HCT116 (cell line): ENCODE results near the gene PSMA1. TPM values are rescaled to one million over a fixed set of nuclear protein-coding genes. Genes with fewer than 3 reads are reported as not detected.
"Not testable (repeated sequence)": the region's sequence is repeated elsewhere in the genome, so short reads cannot be mapped to it uniquely, and the experiment has no call there.

Source experiments
- ATAC-seq: fragments of 200-7000 bp; cut with Tn5 transposase; 2 replicates; pipeline ENCODE4 v1.9.1; 2020; ENCODE audit warnings: mild to moderate bottlenecking, moderate library complexity
- Bru-seq: library from RNA; stranded (reverse); fragments of 400-500 nt; gene quantifications from one replicate; lab custom pipeline; 2021; lab: Mats Ljungman, UMichigan
- BruChase-seq, 2 experiments: library from RNA; stranded (reverse); fragments of 400-500 nt; gene quantifications; one replicate each; lab custom pipeline; 2021; lab: Mats Ljungman, UMichigan
- BruUV-seq: library from RNA; stranded (reverse); fragments of 400-500 nt; replicated peaks from 2 replicates; lab custom pipeline; 2021; lab: Mats Ljungman, UMichigan
- CTCF ChIA-PET: fragments of 300-600 bp; sonication (Branson Sonifier 250); formaldehyde crosslinking; loops from one replicate; lab custom pipeline; 2021; ENCODE audit warnings: antibody characterized with exemption; lab: Charles Lee
- POLR2A ChIA-PET: fragments of 300-600, 350-600 bp; sonication (Branson Sonifier 250); formaldehyde crosslinking; loops from one replicate; lab custom pipeline; 2021; ENCODE audit warnings: antibody characterized with exemption; lab: Charles Lee
- RAD21 ChIA-PET, 2 experiments: fragments of 300-600 bp; sonication (Branson Sonifier 250); formaldehyde crosslinking; loops; one replicate each; lab custom pipeline; 2023; ENCODE audit warnings: low total read pairs in 2 of 2; ENCODE audit not compliant: uncharacterized antibody in 2 of 2, unreplicated experiment in 2 of 2, low non-redundant PET in 1 of 2; lab: Charles Lee
- DNase-seq: peaks from one replicate; pipeline ENCODE4 v3.0.0-alpha.2; 2010; ENCODE audit warnings: low read depth, low spot score
- H2AFZ ChIP-seq: fragments of 200-600 bp; shearing (Covaris generic), sonication (generic); 2 replicates; pipeline ENCODE4 v1.6.1; 2017; ENCODE audit warnings: low read depth, mixed run types, mixed read lengths, antibody characterized with exemption, low read length; ENCODE audit not compliant: poor library complexity, severe bottlenecking
- H3K27ac ChIP-seq: 2 replicates; pipeline ENCODE4 v1.5.1; 2012; ENCODE audit warnings: low read depth, low read length
- H3K27me3 ChIP-seq: fragments of 200-600 bp; sonication (generic); 2 replicates; pipeline ENCODE4 v1.6.1; 2016; ENCODE audit warnings: mixed run types, low read length, mixed read lengths; ENCODE audit not compliant: insufficient read depth
- H3K36me3 ChIP-seq, 2 experiments: fragments of 200-500 bp in 1 of 2; fragments of 200-600 bp in 1 of 2; sonication (Bioruptor generic) in 1 of 2; sonication (generic) in 1 of 2; 2 replicates each; pipeline versions ENCODE4 v1.5.1 to v1.6.1; 2014 to 2016; ENCODE audit warnings: low read length in 2 of 2, inconsistent platforms in 1 of 2, mixed read lengths in 1 of 2, mixed run types in 1 of 2; ENCODE audit not compliant: insufficient read depth in 2 of 2, control insufficient read depth in 1 of 2
- H3K4me1 ChIP-seq, 2 experiments: fragments of 200-600 bp in 1 of 2; sonication (generic) in 1 of 2; 2 replicates each; pipeline versions ENCODE4 v1.5.1 to v1.6.1; 2012 to 2017; ENCODE audit warnings: low read length in 2 of 2, inconsistent platforms in 1 of 2, mild to moderate bottlenecking in 1 of 2, mixed read lengths in 1 of 2, mixed run types in 1 of 2, moderate library complexity in 1 of 2; ENCODE audit not compliant: insufficient read depth in 2 of 2, control insufficient read depth in 1 of 2
- H3K4me2 ChIP-seq: fragments of 200-600 bp; sonication (generic); 2 replicates; pipeline ENCODE4 v1.6.1; 2017; ENCODE audit warnings: mixed run types, low read length, mixed read lengths
- H3K4me3 ChIP-seq, 2 experiments: fragments of 200-600 bp in 1 of 2; sonication (generic) in 1 of 2; replicated peaks in 1 of 2; 2 replicates each; pipeline ENCODE4 v1.5.1; 2011 to 2016; ENCODE audit warnings: low read length in 2 of 2, control low read depth in 1 of 2, low read depth in 1 of 2, mild to moderate bottlenecking in 1 of 2, mixed read lengths in 1 of 2, mixed run types in 1 of 2
- H3K79me2 ChIP-seq: fragments of 200-600 bp; sonication (generic); 2 replicates; pipeline ENCODE4 v1.6.1; 2017; ENCODE audit warnings: mild to moderate bottlenecking, mixed run types, low read length, moderate library complexity, mixed read lengths; ENCODE audit not compliant: insufficient read depth
- H3K9ac ChIP-seq: fragments of 200-600 bp; sonication (generic); 2 replicates; pipeline ENCODE4 v1.6.1; 2016; ENCODE audit warnings: low read length, mixed read lengths
- H3K9me2 ChIP-seq: fragments of 200-600 bp; sonication (generic), shearing (Covaris generic); 2 replicates; pipeline ENCODE4 v1.6.1; 2017; ENCODE audit warnings: mixed run types, mild to moderate bottlenecking, moderate library complexity; ENCODE audit not compliant: insufficient read depth
- H3K9me3 ChIP-seq, 2 experiments: fragments of 200-500 bp in 1 of 2; fragments of 200-600 bp in 1 of 2; sonication (Bioruptor generic) in 1 of 2; sonication (generic) in 1 of 2; 2 replicates each; pipeline ENCODE4 v1.6.1; 2014 to 2017; ENCODE audit warnings: low read length in 2 of 2, mixed read lengths in 2 of 2, inconsistent platforms in 1 of 2, low read depth in 1 of 2, mild to moderate bottlenecking in 1 of 2, mixed run types in 1 of 2, moderate library complexity in 1 of 2; ENCODE audit not compliant: control insufficient read depth in 1 of 2, insufficient read depth in 1 of 2
- H4K20me1 ChIP-seq: fragments of 200-600 bp; sonication (generic), shearing (Covaris generic); 2 replicates; pipeline ENCODE4 v1.6.1; 2017; ENCODE audit warnings: mixed run types, mild to moderate bottlenecking, moderate library complexity; ENCODE audit not compliant: insufficient read depth
- CBX3 ChIP-seq: IDR thresholded peaks from 2 replicates; pipeline ENCODE4 v1.6.1; 2012; ENCODE audit warnings: low read depth
- CEBPB ChIP-seq: IDR thresholded peaks from 2 replicates; pipeline ENCODE4 v1.6.1; 2012; ENCODE audit warnings: low read depth
- CTCF ChIP-seq, 3 experiments: fragments of 200-600 bp in 1 of 3; sonication (generic) in 1 of 3; IDR thresholded peaks in 2 of 3; conservative IDR thresholded peaks in 1 of 3; 2 replicates each; pipeline ENCODE4 v1.5.1; 2012 to 2017; ENCODE audit warnings: low read depth in 2 of 3, low read length in 2 of 3, antibody characterized with exemption in 1 of 3, borderline replicate concordance in 1 of 3, control low read depth in 1 of 3, mild to moderate bottlenecking in 1 of 3, mixed read lengths in 1 of 3, mixed run types in 1 of 3, moderate library complexity in 1 of 3; ENCODE audit not compliant: insufficient read depth in 1 of 3
- EGR1 ChIP-seq: IDR thresholded peaks from 2 replicates; pipeline ENCODE4 v1.6.1; 2012; ENCODE audit warnings: low read depth
- EZH2phosphoT487 ChIP-seq: fragments of 200-600 bp; IDR thresholded peaks from 2 replicates; pipeline ENCODE4 v1.6.1; 2018; ENCODE audit warnings: antibody characterized with exemption, borderline replicate concordance
- MAX ChIP-seq: IDR thresholded peaks from 2 replicates; pipeline ENCODE4 v1.6.1; 2012
- POLR2A ChIP-seq: IDR thresholded peaks from 2 replicates; pipeline ENCODE4 v1.7.0; 2011; ENCODE audit warnings: borderline replicate concordance; ENCODE audit not compliant: insufficient read depth, insufficient read length; ENCODE audit errors: extremely low read depth
- POLR2AphosphoS5 ChIP-seq: IDR thresholded peaks from 2 replicates; pipeline ENCODE4 v1.6.1; 2011; ENCODE audit warnings: mild to moderate bottlenecking, low read depth, low read length, moderate library complexity
- RAD21 ChIP-seq: IDR thresholded peaks from 2 replicates; pipeline ENCODE4 v1.6.1; 2012; ENCODE audit warnings: low read depth, mild to moderate bottlenecking
- SIN3A ChIP-seq: IDR thresholded peaks from 2 replicates; pipeline ENCODE4 v1.6.1; 2012; ENCODE audit warnings: low read depth
- SP1 ChIP-seq: IDR thresholded peaks from 2 replicates; pipeline ENCODE4 v1.6.1; 2012; ENCODE audit warnings: low read depth
- SRF ChIP-seq: IDR thresholded peaks from 2 replicates; pipeline ENCODE4 v1.6.1; 2012; ENCODE audit warnings: low read depth
- TCF7L2 ChIP-seq: IDR thresholded peaks from 2 replicates; pipeline ENCODE4 v1.7.0; 2011; ENCODE audit warnings: borderline replicate concordance, inconsistent platforms; ENCODE audit not compliant: insufficient read depth, insufficient read length; ENCODE audit errors: extremely low read depth
- YY1 ChIP-seq: IDR thresholded peaks from 2 replicates; pipeline ENCODE4 v1.6.1; 2011; ENCODE audit warnings: low read length, low read depth, moderate library complexity, mild to moderate bottlenecking; ENCODE audit not compliant: insufficient replicate concordance; ENCODE audit errors: extremely low read depth
- ZBTB33 ChIP-seq: IDR thresholded peaks from 2 replicates; pipeline ENCODE4 v1.6.1; 2011; ENCODE audit warnings: mild to moderate bottlenecking, low read length, moderate library complexity; ENCODE audit not compliant: insufficient replicate concordance; ENCODE audit errors: extremely low read depth
- ZFX ChIP-seq: fragments of 450-650 bp; IDR thresholded peaks from 2 replicates; pipeline ENCODE4 v1.6.1; 2017
- intact Hi-C: fragments of 100-400 bp; cut with micrococcal nuclease; formaldehyde crosslinking; loops from 2 replicates; pipeline ENCODE4 v1.10.0; 2022
- long read RNA-seq: library from polyadenylated mRNA; unstranded; transcript quantifications from one replicate; pipeline ENCODE4 v2.0.0, GENCODE V29; 2021; ENCODE audit not compliant: unreplicated experiment
- polyA plus RNA-seq: library from polyadenylated mRNA; unstranded; fragments of >200 nt; gene quantifications from 2 replicates; pipeline ENCODE4 v1.2.1, GENCODE V29; 2012; ENCODE audit warnings: missing spikeins
- total RNA-seq: library from RNA; stranded (reverse); gene quantifications from one replicate; pipeline ENCODE4 v1.2.1, GENCODE V29; 2021; ENCODE audit not compliant: unreplicated experiment

Gene PSMA1
- total RNA-seq: 211 TPM
- 133 and 185 TPM in 2 replicates for polyA plus RNA-seq
- percentile 51 among the genes with signal in this experiment for Bru-seq, nascent RNA
- percentile 53 among the genes with signal in this experiment for BruChase-seq, experiment 1, labeled RNA remaining after a 6-hour chase
- percentile 48 among the genes with signal in this experiment for BruChase-seq, experiment 2, labeled RNA remaining after a 2-hour chase
- long read RNA-seq, transcript PSMA1-201 (10 exons, 1,505 nt): major isoform, 187 of 287 reads
- long read RNA-seq, partial matches to known transcripts: 5 of 287 reads
- long read RNA-seq, other reads (novel, unspliced or antisense): 91 of 287 reads

GRCh38 chr11:14519917-14520746 is at the start of gene PSMA1:
Gene PSMA1, minus strand, starts transcription at chr11:14520386. Its CDS starts 87 bp downstream, at chr11:14520299.
- no peaks in the 10 kb centered on the region for H3K9me2 ChIP-seq
- DNase-seq (peak; percentile 89), ATAC-seq (peak; percentile 92)
- ChIA-PET CTCF (no interaction called here), POLR2A (no interaction called here), RAD21 (no interaction called here)
- H3K4me1 ChIP-seq: peaks cover 9 to 16% of the 10 kb centered on the region in 2 experiments; a peak in 3 of 4 replicates
- BruUV-seq: TSS peak; percentile 53
- TF ChIP-seq POLR2AphosphoS5: peak; percentile 90
- peak; percentile 86 for TF ChIP-seq YY1
- peak; percentile 44; the same call in 1 of the 2 replicates for TF ChIP-seq CBX3
- peak; percentile 100 for TF ChIP-seq ZFX
- TF ChIP-seq POLR2A: peak; percentile 59
- TF ChIP-seq CTCF (IDR thresholded peaks at IDR 0.05 in 2 of 3, conservative IDR thresholded peaks at IDR 0.05 in 1 of 3; ENCODE audit: borderline replicate concordance in 1 of 3, insufficient read depth in 1 of 3, low read depth in 2 of 3, low read length in 2 of 3): no peak
- no peak for TF ChIP-seq EGR1
- TF ChIP-seq EZH2phosphoT487: no peak
- TF ChIP-seq SIN3A: peak; percentile 62
- peak; percentile 91 for TF ChIP-seq SP1
- TF ChIP-seq RAD21: no peak
- TF ChIP-seq MAX: peak; percentile 81
- TF ChIP-seq ZBTB33: no peak
- peak; percentile 84 for TF ChIP-seq TCF7L2
- peak; percentile 98 for TF ChIP-seq SRF
- peak; percentile 94 for TF ChIP-seq CEBPB
- peak within 1 kb of the TSS; percentile 57 to 95 for H3K4me3 ChIP-seq
- H3K4me2 ChIP-seq: peak within 1 kb of the TSS; percentile 86
- peak within 1 kb of the TSS; percentile 92 for H3K9ac ChIP-seq
- H3K36me3 ChIP-seq: peaks cover 20 to 25% of the 10 kb centered on the region in 2 experiments
- intact Hi-C loops: loop anchor here (5.0 kb wide), 1 partner anchor 372 kb away; the partner anchor contains the start of gene CYP2R1
- H4K20me1 ChIP-seq: no peaks in the 10 kb centered on the region
- peak within 1 kb of the TSS; percentile 91 for H2AFZ ChIP-seq
- H3K9me3 ChIP-seq: no peaks in the 10 kb centered on the region
- H3K27me3 ChIP-seq: no peaks in the 10 kb centered on the region
- peak within 1 kb of the TSS; percentile 81 for H3K27ac ChIP-seq
- peaks cover 46% of the 10 kb centered on the region for H3K79me2 ChIP-seq

GRCh38 chr11:14569516-14569915 is 49.3 kb upstream of the PSMA1 start:
- H4K20me1 ChIP-seq, H3K36me3 ChIP-seq, H3K27ac ChIP-seq, BruUV-seq, POLR2A ChIA-PET, H3K79me2 ChIP-seq, H2AFZ ChIP-seq, ATAC-seq, H3K4me1 ChIP-seq, H3K27me3 ChIP-seq, H3K4me2 ChIP-seq, intact Hi-C loops, H3K9me3 ChIP-seq, DNase-seq, RAD21 ChIA-PET, H3K4me3 ChIP-seq, H3K9ac ChIP-seq, H3K9me2 ChIP-seq, CTCF ChIA-PET: not testable (repeated sequence)
